Measurements from ENCODE around the gene GH1. TPM values are rescaled to one million over a fixed set of nuclear protein-coding genes. Genes with fewer than 3 reads are reported as not detected.

GH1 gene
- total RNA-seq, 1 experiment from 2014 or later = not detected

- Histone ChIP-seq H2AFZ (ENCODE audit: low read depth, low read length, poor library complexity, severe bottlenecking) (no peak overlapping the region), H3K27me3 (ENCODE audit: insufficient read depth, low read length) (no peaks in the 10 kb centered on the region), H3K9me3 (ENCODE audit: control insufficient read depth in 1 of 2, insufficient read depth in 1 of 2, low read depth in 1 of 2, low read length in 2 of 2) (no peaks in the 10 kb centered on the region), H3K9me2 (ENCODE audit: insufficient read depth) (no peaks in the 10 kb centered on the region), H3K4me2 (ENCODE audit: low read length) (no peak overlapping the region), H3K9ac (ENCODE audit: low read length) (no peak overlapping the region), H3K36me3 (ENCODE audit: control insufficient read depth in 1 of 2, insufficient read depth in 2 of 2, low read length in 2 of 2) (no peaks in the 10 kb centered on the region), H3K27ac (ENCODE audit: low read depth, low read length) (no peak overlapping the region), H3K4me3 (replicated peaks in 1 of 2; ENCODE audit: low read depth in 1 of 2, low read length in 2 of 2) (no peak overlapping the region), H3K79me2 (ENCODE audit: insufficient read depth, low read length) (no peaks in the 10 kb centered on the region), H3K4me1 (ENCODE audit: control insufficient read depth in 1 of 2, insufficient read depth in 2 of 2, low read length in 2 of 2) (peaks cover 0 to 9% of the 10 kb centered on the region in 2 experiments; a peak in 1 of 4 replicates), H4K20me1 (ENCODE audit: insufficient read depth) (no peaks in the 10 kb centered on the region)
- ChIA-PET RAD21 (ENCODE audit: low non-redundant PET in 1 of 2, low total read pairs in 2 of 2, uncharacterized antibody in 2 of 2, unreplicated experiment in 2 of 2) (no interaction called here), CTCF (interaction anchor here (0.6 to 4.8 kb wide), 4 partner anchors 8 to 35 kb away, joined by 3 to 61 read pairs (median 16); partner anchors contain the start of gene GH1), POLR2A (interaction anchor here (0.5 kb wide), 1 partner anchor 693 kb away, joined by 3 read pairs; no protein-coding TSS in a partner anchor)
- TF ChIP-seq FOSL1 (IDR thresholded peaks at IDR 0.05; ENCODE audit: low read depth) = no peak
- no peak for TF ChIP-seq JUND (IDR thresholded peaks at IDR 0.05)
- TF ChIP-seq ZNF274 (IDR thresholded peaks at IDR 0.05; ENCODE audit: low read depth, low read length) = no peak
- TF ChIP-seq CTCF (IDR thresholded peaks at IDR 0.05 in 2 of 3, conservative IDR thresholded peaks at IDR 0.05 in 1 of 3; ENCODE audit: borderline replicate concordance in 1 of 3, insufficient read depth in 1 of 3, low read depth in 2 of 3, low read length in 2 of 3) = no peak
- TF ChIP-seq SRF (IDR thresholded peaks at IDR 0.05; ENCODE audit: low read depth) = no peak
- no peak for TF ChIP-seq SP1 (IDR thresholded peaks at IDR 0.05; ENCODE audit: low read depth)
- ATAC-seq (no peak; the same call in 1 of the 2 replicates), DNase-seq (ENCODE audit: low read depth, low spot score) (no peak)
- intact Hi-C loops (cut with micrococcal nuclease) = no loop called here
- no TSS peak for BruUV-seq (replicated peaks)
These were observed 35.9 kb upstream of the GH1 start for GRCh38 chr17:63954402-63955063.
